ENCODE results near the gene SIGLEC12. TPM values are rescaled to one million over a fixed set of nuclear protein-coding genes. Genes with fewer than 3 reads are reported as not detected.
A peak's percentile ranks its signal among the peaks of the same experiment; 100 is the strongest.

Gene SIGLEC12
- total and polyA plus RNA-seq, 9 of the 15 experiments (the other 6 are each of a cell fraction or from before 2014, with no cell fraction given), result 0.08 to 1.3 (median 0.54) TPM

DNA sequence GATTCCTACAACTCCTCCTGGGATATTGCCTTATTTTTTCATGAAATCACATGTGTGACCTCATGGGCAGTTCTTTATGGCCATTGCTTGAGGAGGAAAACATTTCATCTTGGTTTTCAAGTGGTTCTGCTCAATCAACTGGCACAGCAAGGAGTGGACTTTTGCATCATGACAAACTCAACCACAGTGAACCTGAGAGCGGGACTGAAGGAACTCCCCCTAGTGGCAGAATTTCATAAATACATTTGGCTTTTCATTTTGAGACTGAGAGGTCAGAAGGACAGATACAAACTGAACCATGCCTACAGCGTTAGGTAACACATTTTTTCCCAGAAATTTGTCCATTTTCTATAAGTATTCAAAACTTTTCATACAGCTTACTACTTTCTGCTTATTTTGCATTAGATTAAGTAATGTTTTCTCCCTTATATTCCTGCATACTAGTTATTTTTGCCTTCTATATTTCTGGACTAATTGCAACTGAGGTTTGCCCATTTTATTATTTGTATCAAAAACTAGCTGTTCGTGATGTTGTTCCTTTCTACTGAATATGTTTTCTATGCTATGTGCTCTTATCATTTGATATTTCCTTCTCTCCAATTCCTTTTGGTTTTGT, 13.4 kb upstream of the SIGLEC12 start (continued):
- TF ChIP-seq, protein P1, sequence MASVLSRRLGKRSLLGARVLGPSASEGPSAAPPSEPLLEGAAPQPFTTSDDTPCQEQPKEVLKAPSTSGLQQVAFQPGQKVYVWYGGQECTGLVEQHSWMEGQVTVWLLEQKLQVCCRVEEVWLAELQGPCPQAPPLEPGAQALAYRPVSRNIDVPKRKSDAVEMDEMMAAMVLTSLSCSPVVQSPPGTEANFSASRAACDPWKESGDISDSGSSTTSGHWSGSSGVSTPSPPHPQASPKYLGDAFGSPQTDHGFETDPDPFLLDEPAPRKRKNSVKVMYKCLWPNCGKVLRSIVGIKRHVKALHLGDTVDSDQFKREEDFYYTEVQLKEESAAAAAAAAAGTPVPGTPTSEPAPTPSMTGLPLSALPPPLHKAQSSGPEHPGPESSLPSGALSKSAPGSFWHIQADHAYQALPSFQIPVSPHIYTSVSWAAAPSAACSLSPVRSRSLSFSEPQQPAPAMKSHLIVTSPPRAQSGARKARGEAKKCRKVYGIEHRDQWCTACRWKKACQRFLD (CRISPR knock-in tag; IDR thresholded peaks at IDR 0.05), result 0 out of 2 replicates have a peak, but pooled peaks have one; percentile 45
- TF ChIP-seq MAZ (CRISPR knock-in tag; conservative IDR thresholded peaks at IDR 0.05 in 1 of 2, IDR thresholded peaks at IDR 0.05 in 1 of 2) (peak; percentile 35 to 55; a peak in 3 of 4 replicates), ZFX (CRISPR knock-in tag; IDR thresholded peaks at IDR 0.05) (no peak), NFIX (CRISPR knock-in tag; IDR thresholded peaks at IDR 0.05; ENCODE audit: low read depth) (no peak), POLR2A (conservative IDR thresholded peaks at IDR 0.05) (no peak), SMARCA5 (IDR thresholded peaks at IDR 0.05) (no peak), MIER1 (IDR thresholded peaks at IDR 0.05; ENCODE audit: low read depth) (no peak), MYBL2 (IDR thresholded peaks at IDR 0.05; ENCODE audit: low read depth) (no peak), MYBL2 (CRISPR knock-in tag; IDR thresholded peaks at IDR 0.05; ENCODE audit: borderline replicate concordance) (no peak), ZKSCAN8 (CRISPR knock-in tag; IDR thresholded peaks at IDR 0.05) (no peak), CCNT2 (IDR thresholded peaks at IDR 0.05; ENCODE audit: borderline replicate concordance, extremely low read depth, insufficient read length, low read depth, low read length) (no peak)
- TF ChIP-seq, protein P2, sequence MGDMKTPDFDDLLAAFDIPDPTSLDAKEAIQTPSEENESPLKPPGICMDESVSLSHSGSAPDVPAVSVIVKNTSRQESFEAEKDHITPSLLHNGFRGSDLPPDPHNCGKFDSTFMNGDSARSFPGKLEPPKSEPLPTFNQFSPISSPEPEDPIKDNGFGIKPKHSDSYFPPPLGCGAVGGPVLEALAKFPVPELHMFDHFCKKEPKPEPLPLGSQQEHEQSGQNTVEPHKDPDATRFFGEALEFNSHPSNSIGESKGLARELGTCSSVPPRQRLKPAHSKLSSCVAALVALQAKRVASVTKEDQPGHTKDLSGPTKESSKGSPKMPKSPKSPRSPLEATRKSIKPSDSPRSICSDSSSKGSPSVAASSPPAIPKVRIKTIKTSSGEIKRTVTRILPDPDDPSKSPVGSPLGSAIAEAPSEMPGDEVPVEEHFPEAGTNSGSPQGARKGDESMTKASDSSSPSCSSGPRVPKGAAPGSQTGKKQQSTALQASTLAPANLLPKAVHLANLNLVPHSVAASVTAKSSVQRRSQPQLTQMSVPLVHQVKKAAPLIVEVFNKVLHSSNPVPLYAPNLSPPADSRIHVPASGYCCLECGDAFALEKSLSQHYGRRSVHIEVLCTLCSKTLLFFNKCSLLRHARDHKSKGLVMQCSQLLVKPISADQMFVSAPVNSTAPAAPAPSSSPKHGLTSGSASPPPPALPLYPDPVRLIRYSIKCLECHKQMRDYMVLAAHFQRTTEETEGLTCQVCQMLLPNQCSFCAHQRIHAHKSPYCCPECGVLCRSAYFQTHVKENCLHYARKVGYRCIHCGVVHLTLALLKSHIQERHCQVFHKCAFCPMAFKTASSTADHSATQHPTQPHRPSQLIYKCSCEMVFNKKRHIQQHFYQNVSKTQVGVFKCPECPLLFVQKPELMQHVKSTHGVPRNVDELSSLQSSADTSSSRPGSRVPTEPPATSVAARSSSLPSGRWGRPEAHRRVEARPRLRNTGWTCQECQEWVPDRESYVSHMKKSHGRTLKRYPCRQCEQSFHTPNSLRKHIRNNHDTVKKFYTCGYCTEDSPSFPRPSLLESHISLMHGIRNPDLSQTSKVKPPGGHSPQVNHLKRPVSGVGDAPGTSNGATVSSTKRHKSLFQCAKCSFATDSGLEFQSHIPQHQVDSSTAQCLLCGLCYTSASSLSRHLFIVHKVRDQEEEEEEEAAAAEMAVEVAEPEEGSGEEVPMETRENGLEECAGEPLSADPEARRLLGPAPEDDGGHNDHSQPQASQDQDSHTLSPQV (IDR thresholded peaks at IDR 0.05), result peak; percentile 74; the same call in 1 of the 2 replicates
- TF ChIP-seq, protein P3, sequence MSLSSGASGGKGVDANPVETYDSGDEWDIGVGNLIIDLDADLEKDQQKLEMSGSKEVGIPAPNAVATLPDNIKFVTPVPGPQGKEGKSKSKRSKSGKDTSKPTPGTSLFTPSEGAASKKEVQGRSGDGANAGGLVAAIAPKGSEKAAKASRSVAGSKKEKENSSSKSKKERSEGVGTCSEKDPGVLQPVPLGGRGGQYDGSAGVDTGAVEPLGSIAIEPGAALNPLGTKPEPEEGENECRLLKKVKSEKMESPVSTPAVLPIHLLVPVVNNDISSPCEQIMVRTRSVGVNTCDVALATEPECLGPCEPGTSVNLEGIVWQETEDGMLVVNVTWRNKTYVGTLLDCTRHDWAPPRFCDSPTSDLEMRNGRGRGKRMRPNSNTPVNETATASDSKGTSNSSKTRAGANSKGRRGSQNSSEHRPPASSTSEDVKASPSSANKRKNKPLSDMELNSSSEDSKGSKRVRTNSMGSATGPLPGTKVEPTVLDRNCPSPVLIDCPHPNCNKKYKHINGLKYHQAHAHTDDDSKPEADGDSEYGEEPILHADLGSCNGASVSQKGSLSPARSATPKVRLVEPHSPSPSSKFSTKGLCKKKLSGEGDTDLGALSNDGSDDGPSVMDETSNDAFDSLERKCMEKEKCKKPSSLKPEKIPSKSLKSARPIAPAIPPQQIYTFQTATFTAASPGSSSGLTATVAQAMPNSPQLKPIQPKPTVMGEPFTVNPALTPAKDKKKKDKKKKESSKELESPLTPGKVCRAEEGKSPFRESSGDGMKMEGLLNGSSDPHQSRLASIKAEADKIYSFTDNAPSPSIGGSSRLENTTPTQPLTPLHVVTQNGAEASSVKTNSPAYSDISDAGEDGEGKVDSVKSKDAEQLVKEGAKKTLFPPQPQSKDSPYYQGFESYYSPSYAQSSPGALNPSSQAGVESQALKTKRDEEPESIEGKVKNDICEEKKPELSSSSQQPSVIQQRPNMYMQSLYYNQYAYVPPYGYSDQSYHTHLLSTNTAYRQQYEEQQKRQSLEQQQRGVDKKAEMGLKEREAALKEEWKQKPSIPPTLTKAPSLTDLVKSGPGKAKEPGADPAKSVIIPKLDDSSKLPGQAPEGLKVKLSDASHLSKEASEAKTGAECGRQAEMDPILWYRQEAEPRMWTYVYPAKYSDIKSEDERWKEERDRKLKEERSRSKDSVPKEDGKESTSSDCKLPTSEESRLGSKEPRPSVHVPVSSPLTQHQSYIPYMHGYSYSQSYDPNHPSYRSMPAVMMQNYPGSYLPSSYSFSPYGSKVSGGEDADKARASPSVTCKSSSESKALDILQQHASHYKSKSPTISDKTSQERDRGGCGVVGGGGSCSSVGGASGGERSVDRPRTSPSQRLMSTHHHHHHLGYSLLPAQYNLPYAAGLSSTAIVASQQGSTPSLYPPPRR (CRISPR knock-in tag; IDR thresholded peaks at IDR 0.05; ENCODE audit: borderline replicate concordance), result no peak
- TF ChIP-seq, protein P4, sequence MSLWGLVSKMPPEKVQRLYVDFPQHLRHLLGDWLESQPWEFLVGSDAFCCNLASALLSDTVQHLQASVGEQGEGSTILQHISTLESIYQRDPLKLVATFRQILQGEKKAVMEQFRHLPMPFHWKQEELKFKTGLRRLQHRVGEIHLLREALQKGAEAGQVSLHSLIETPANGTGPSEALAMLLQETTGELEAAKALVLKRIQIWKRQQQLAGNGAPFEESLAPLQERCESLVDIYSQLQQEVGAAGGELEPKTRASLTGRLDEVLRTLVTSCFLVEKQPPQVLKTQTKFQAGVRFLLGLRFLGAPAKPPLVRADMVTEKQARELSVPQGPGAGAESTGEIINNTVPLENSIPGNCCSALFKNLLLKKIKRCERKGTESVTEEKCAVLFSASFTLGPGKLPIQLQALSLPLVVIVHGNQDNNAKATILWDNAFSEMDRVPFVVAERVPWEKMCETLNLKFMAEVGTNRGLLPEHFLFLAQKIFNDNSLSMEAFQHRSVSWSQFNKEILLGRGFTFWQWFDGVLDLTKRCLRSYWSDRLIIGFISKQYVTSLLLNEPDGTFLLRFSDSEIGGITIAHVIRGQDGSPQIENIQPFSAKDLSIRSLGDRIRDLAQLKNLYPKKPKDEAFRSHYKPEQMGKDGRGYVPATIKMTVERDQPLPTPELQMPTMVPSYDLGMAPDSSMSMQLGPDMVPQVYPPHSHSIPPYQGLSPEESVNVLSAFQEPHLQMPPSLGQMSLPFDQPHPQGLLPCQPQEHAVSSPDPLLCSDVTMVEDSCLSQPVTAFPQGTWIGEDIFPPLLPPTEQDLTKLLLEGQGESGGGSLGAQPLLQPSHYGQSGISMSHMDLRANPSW (CRISPR knock-in tag; IDR thresholded peaks at IDR 0.05), result no peak

Measured in K562 (cell line).